H1 (cell line): ENCODE measurements around the gene AIDA. TPM values are rescaled to one million over a fixed set of nuclear protein-coding genes. Genes with fewer than 3 reads are reported as not detected.

Source experiments
- CTCF ChIA-PET: fragments of 300-600 bp; sonication (Branson Sonifier 250); formaldehyde crosslinking; loops from one replicate; lab custom pipeline; 2021; ENCODE audit not compliant: partially characterized antibody; lab: Charles Lee
- POLR2A ChIA-PET: fragments of 300-600 bp; sonication (Branson Sonifier 250); formaldehyde crosslinking; loops from one replicate; lab custom pipeline; 2021; ENCODE audit warnings: inconsistent platforms; ENCODE audit not compliant: partially characterized antibody; lab: Charles Lee
- DNase-seq, 2 experiments: peaks; one replicate each; pipeline versions ENCODE4 v3.0.0 to v3.0.0-alpha.2; 2010 to 2022; ENCODE audit warnings: low spot score in 2 of 2, low read depth in 1 of 2, mixed read lengths in 1 of 2
- FAIRE-seq: peaks from 2 replicates; lab custom pipeline; 2011; peaks lifted over from hg19 to GRCh38; lab: Jason Lieb, UNC
- H2AFZ ChIP-seq: 2 replicates; pipeline ENCODE4 v1.8.1; 2012; ENCODE audit warnings: low read length, inconsistent platforms
- H2AK5ac ChIP-seq: 2 replicates; pipeline ENCODE4 v1.6.1; 2013; ENCODE audit warnings: low read depth, low read length
- H2BK120ac ChIP-seq: replicated peaks from 2 replicates; pipeline ENCODE3; 2013; ENCODE audit warnings: low read depth, low read length, inconsistent platforms
- H2BK12ac ChIP-seq: 2 replicates; pipeline ENCODE4 v1.6.1; 2013; ENCODE audit warnings: low read depth, low read length
- H2BK15ac ChIP-seq: 2 replicates; pipeline ENCODE4 v1.6.1; 2013; ENCODE audit warnings: low read length
- H2BK20ac ChIP-seq: 2 replicates; pipeline ENCODE4 v1.6.1; 2013; ENCODE audit warnings: low read length
- H2BK5ac ChIP-seq: 2 replicates; pipeline ENCODE4 v1.6.1; 2013; ENCODE audit warnings: low read depth, low read length
- H3K14ac ChIP-seq: 2 replicates; pipeline ENCODE4 v1.6.1; 2013; ENCODE audit warnings: inconsistent platforms; ENCODE audit not compliant: insufficient read length
- H3K18ac ChIP-seq: 2 replicates; pipeline ENCODE4 v1.6.1; 2013; ENCODE audit warnings: low read length; ENCODE audit errors: extremely low read depth
- H3K23ac ChIP-seq: 2 replicates; pipeline ENCODE4 v1.6.1; 2013; ENCODE audit warnings: inconsistent platforms; ENCODE audit not compliant: insufficient read length
- H3K23me2 ChIP-seq: 2 replicates; pipeline ENCODE4 v1.6.1; 2013; ENCODE audit warnings: low read depth, low read length
- H3K27ac ChIP-seq: 2 replicates; pipeline ENCODE4 v1.6.1; 2011; ENCODE audit warnings: low read depth, low read length, inconsistent platforms
- H3K27me3 ChIP-seq, 4 experiments: replicated peaks in 1 of 4; 1 replicate in 1 of 4; 2 replicates in 3 of 4; pipeline versions ENCODE4 v1.6.1 to v1.8.1; 2011 to 2013; ENCODE audit warnings: low read length in 3 of 4, mild to moderate bottlenecking in 3 of 4, inconsistent platforms in 2 of 4, mixed read lengths in 2 of 4, moderate library complexity in 1 of 4; ENCODE audit not compliant: control insufficient read depth in 3 of 4, insufficient read depth in 3 of 4; ENCODE audit errors: extremely low read depth in 1 of 4
- H3K36me3 ChIP-seq, 4 experiments: 2 replicates each; pipeline versions ENCODE4 v1.6.1 to v1.8.1; 2011 to 2013; ENCODE audit warnings: mild to moderate bottlenecking in 4 of 4, low read length in 3 of 4, moderate library complexity in 2 of 4, control low read depth in 1 of 4, inconsistent platforms in 1 of 4; ENCODE audit not compliant: insufficient read depth in 4 of 4, control insufficient read depth in 2 of 4
- H3K4ac ChIP-seq: replicated peaks from 2 replicates; pipeline ENCODE3; 2013; ENCODE audit warnings: low read length, low read depth, mixed read lengths, inconsistent platforms; ENCODE audit not compliant: insufficient read length
- H3K4me1 ChIP-seq, 4 experiments: replicated peaks in 1 of 4; 1 replicate in 1 of 4; 2 replicates in 3 of 4; pipeline versions ENCODE4 v1.6.1 to v1.8.1; 2011 to 2013; ENCODE audit warnings: low read length in 3 of 4, inconsistent platforms in 2 of 4, mixed read lengths in 1 of 4; ENCODE audit not compliant: insufficient read depth in 4 of 4, control insufficient read depth in 3 of 4
- H3K4me2 ChIP-seq, 2 experiments: 2 replicates each; pipeline versions ENCODE4 v1.6.1 to v1.8.1; 2011 to 2013; ENCODE audit warnings: low read depth in 2 of 2, low read length in 2 of 2, control low read depth in 1 of 2, inconsistent platforms in 1 of 2, mild to moderate bottlenecking in 1 of 2; ENCODE audit not compliant: insufficient read depth in 1 of 2
- H3K4me3 ChIP-seq, 4 experiments: fragments of 200-600, 300-600 bp in 1 of 4; sonication (generic), shearing (Covaris generic), sonication (Bioruptor Twin) in 1 of 4; 2 replicates each; pipeline versions ENCODE4 v1.5.1 to v1.8.1; 2011 to 2016; ENCODE audit warnings: low read length in 4 of 4, low read depth in 3 of 4, control low read depth in 2 of 4, inconsistent platforms in 2 of 4, mild to moderate bottlenecking in 2 of 4, mixed read lengths in 1 of 4, moderate library complexity in 1 of 4; ENCODE audit not compliant: insufficient read depth in 2 of 4; ENCODE audit errors: extremely low read depth in 1 of 4
- H3K56ac ChIP-seq: replicated peaks from 2 replicates; pipeline ENCODE3; 2013; ENCODE audit warnings: low read depth, mild to moderate bottlenecking, mixed read lengths, low read length, inconsistent platforms; ENCODE audit not compliant: insufficient read length
- H3K79me1 ChIP-seq: 2 replicates; pipeline ENCODE4 v1.6.1; 2013; ENCODE audit warnings: low read depth, low read length, control low read depth
- H3K79me2 ChIP-seq, 2 experiments: 2 replicates each; pipeline versions ENCODE4 v1.6.1 to v1.8.1; 2012 to 2013; ENCODE audit warnings: low read length in 2 of 2, mild to moderate bottlenecking in 2 of 2, inconsistent platforms in 1 of 2; ENCODE audit not compliant: insufficient read depth in 2 of 2, control insufficient read depth in 1 of 2
- H3K9ac ChIP-seq, 4 experiments: replicated peaks in 1 of 4; 1 replicate in 1 of 4; 2 replicates in 3 of 4; pipeline versions ENCODE4 v1.6.1 to v1.8.1; 2011 to 2013; ENCODE audit warnings: low read depth in 3 of 4, low read length in 3 of 4, control low read depth in 2 of 4, mild to moderate bottlenecking in 2 of 4, moderate library complexity in 2 of 4, inconsistent platforms in 1 of 4; ENCODE audit errors: extremely low read depth in 1 of 4
- H3K9me3 ChIP-seq, 2 experiments: 2 replicates each; pipeline versions ENCODE4 v1.6.1 to v1.8.1; 2012 to 2013; ENCODE audit warnings: mild to moderate bottlenecking in 2 of 2, moderate library complexity in 2 of 2, control low read depth in 1 of 2, inconsistent platforms in 1 of 2, low read depth in 1 of 2, low read length in 1 of 2, mixed read lengths in 1 of 2; ENCODE audit not compliant: insufficient read depth in 2 of 2
- H4K20me1 ChIP-seq, 2 experiments: replicated peaks in 1 of 2; 2 replicates each; pipeline versions ENCODE3 to v1.8.1; 2011 to 2013; ENCODE audit warnings: inconsistent platforms in 2 of 2, low read length in 2 of 2, mild to moderate bottlenecking in 1 of 2; ENCODE audit not compliant: insufficient read depth in 2 of 2, control insufficient read depth in 1 of 2
- H4K5ac ChIP-seq: 2 replicates; pipeline ENCODE4 v1.6.1; 2013; ENCODE audit warnings: low read length, low read depth, mixed read lengths, inconsistent platforms; ENCODE audit not compliant: insufficient read length
- H4K8ac ChIP-seq: 2 replicates; pipeline ENCODE4 v1.8.0; 2013; ENCODE audit warnings: mild to moderate bottlenecking, moderate library complexity, low read length, inconsistent platforms; ENCODE audit not compliant: insufficient read depth; ENCODE audit errors: extremely low read depth
- H4K91ac ChIP-seq: replicated peaks from 2 replicates; pipeline ENCODE3; 2013; ENCODE audit warnings: low read length, mixed read lengths, inconsistent platforms; ENCODE audit not compliant: insufficient read length
- ASH2L ChIP-seq: fragments of 200-600, 300-600 bp; sonication (generic); IDR thresholded peaks from one replicate; pipeline ENCODE4 v1.7.1; 2017; ENCODE audit warnings: low read length
- ATF3 ChIP-seq: IDR thresholded peaks from 2 replicates; pipeline ENCODE4 v1.6.1; 2011; ENCODE audit warnings: low read depth, mild to moderate bottlenecking, low read length; ENCODE audit not compliant: insufficient read depth
- CHD1 ChIP-seq: IDR thresholded peaks from 2 replicates; pipeline ENCODE4 v1.6.1; 2012; ENCODE audit warnings: low read depth, low read length, improper control_type of control experiment
- FOSL1 ChIP-seq: IDR thresholded peaks from 2 replicates; pipeline ENCODE4 v1.6.1; 2011; ENCODE audit warnings: mild to moderate bottlenecking, low read depth, low read length, moderate library complexity; ENCODE audit not compliant: insufficient read depth
- HDAC6 ChIP-seq: IDR thresholded peaks from one replicate; pipeline ENCODE4 v1.7.1; 2012; ENCODE audit warnings: low read depth, mild to moderate bottlenecking, inconsistent platforms, low read length, moderate library complexity
- JUN ChIP-seq: IDR thresholded peaks from 2 replicates; pipeline ENCODE4 v1.6.1; 2011; ENCODE audit warnings: low read depth, mild to moderate bottlenecking, improper control_type of control experiment, low read length
- POU5F1 ChIP-seq: IDR thresholded peaks from 2 replicates; pipeline ENCODE4 v1.6.1; 2011; ENCODE audit warnings: low read depth, mild to moderate bottlenecking, low read length, moderate library complexity
- SAP30 ChIP-seq: fragments of 300-600 bp; sonication (generic); IDR thresholded peaks from 2 replicates; pipeline ENCODE4 v1.7.1; 2012; ENCODE audit warnings: low read length, moderate library complexity, mild to moderate bottlenecking, inconsistent platforms; ENCODE audit not compliant: insufficient read depth, insufficient replicate concordance
- SP2 ChIP-seq: IDR thresholded peaks from 2 replicates; pipeline ENCODE4 v1.6.1; 2012; ENCODE audit warnings: mild to moderate bottlenecking, low read length, inconsistent platforms
- YY1 ChIP-seq: IDR thresholded peaks from 2 replicates; pipeline ENCODE4 v1.6.1; 2011; ENCODE audit warnings: low read depth, mild to moderate bottlenecking, low read length
- WGBS, 2 experiments: shearing (Covaris generic) in 1 of 2; methylation state at CpG; one replicate each; pipeline versions ENCODE4 v1.1.6 to v1.1.7; 2013 to 2015; ENCODE audit warnings: low lambda C conversion rate in 2 of 2, mixed read lengths in 2 of 2, inconsistent platforms in 1 of 2, low coverage in 1 of 2, missing lambda C conversion rate in 1 of 2; ENCODE audit not compliant: insufficient replicate concordance in 2 of 2, insufficient coverage in 1 of 2, insufficient read length in 1 of 2; ENCODE audit errors: extremely low coverage in 1 of 2, missing lambda C conversion rate in 1 of 2; 5-methylcytosine and 5-hydroxymethylcytosine counted together
- polyA plus RNA-seq, 7 experiments: library from polyadenylated mRNA; depleted of rRNA in 3 of 7; stranded (reverse) in 5 of 7; unstranded in 2 of 7; fragments of >200 nt in 5 of 7; fragments of 200-250 nt in 2 of 7; gene quantifications; 1 replicate in 5 of 7; 2 replicates in 1 of 7; 4 replicates in 1 of 7; pipeline versions ENCODE4 v1.2.1 to v1.2.3, GENCODE V29; 2011 to 2013; ENCODE audit warnings: missing spikeins in 2 of 7, mixed read lengths in 2 of 7
- total RNA-seq: library from RNA; stranded (reverse); fragmentation: NEBNext Ultra II Directional; extraction: Animal tissue kit (Norgen Biotek cat#: 25700); gene quantifications from 2 replicates; pipeline ENCODE4 v1.2.1, GENCODE V29; 2021
- TF ChIP-seq, protein P1 (sequence below), 3 experiments: IDR thresholded peaks; 1 replicate in 2 of 3; 2 replicates in 1 of 3; pipeline versions ENCODE4 v1.5.1 to v1.6.1; 2011; ENCODE audit warnings: low read length in 3 of 3, mild to moderate bottlenecking in 3 of 3, inconsistent platforms in 2 of 3, low read depth in 1 of 3, moderate library complexity in 1 of 3; ENCODE audit not compliant: insufficient read depth in 1 of 3; ENCODE audit errors: control extremely low read depth in 1 of 3

Gene AIDA
- total and polyA plus RNA-seq, 2 of the 8 experiments (the other 6 are each of a cell fraction or from before 2014, with no cell fraction given): 52.5 to 103 TPM

DNA sequence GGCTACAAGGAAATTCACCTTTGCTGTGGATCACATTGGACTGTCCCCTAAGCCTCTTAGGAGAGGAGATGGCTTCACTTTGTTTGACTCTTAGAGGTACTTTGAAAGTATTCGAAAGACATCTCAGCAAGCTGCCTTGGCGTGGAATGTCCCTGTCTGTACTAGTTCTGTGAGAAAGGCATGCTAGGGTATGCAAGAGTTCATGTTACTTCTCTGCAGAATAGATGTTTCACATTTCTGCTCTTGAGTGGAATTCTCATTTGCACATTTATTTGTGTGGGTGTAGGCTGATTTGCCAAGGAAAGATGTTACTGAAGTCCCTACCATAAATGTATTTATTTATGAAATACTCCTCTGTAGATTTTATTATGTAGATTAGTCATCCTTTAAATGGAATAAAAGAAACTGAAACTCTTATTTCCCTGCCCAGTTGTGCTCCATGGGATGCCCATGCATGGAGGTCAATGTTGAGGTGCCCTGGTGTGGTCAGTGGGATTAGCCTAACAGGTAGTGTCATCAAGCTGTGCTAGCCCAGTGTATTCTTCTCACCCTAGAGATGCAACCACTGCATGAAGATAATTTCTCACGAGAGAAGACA is 80.6 kb downstream of the AIDA start:
- Histone ChIP-seq H4K8ac (no peak overlapping the region), H3K79me2 (no peaks in the 10 kb centered on the region; a peak in 1 of 4 replicates), H3K14ac (no peak overlapping the region), H4K91ac (no peak overlapping the region), H3K4me2 (no peak overlapping the region), H2AFZ (no peak overlapping the region), H3K4me3 (no peak overlapping the region), H3K4ac (no peak overlapping the region), H2BK120ac (no peak overlapping the region), H2AK5ac (no peak overlapping the region), H3K27ac (no peak overlapping the region), H4K20me1 (peaks cover 0 to 2% of the 10 kb centered on the region in 2 experiments), H2BK20ac (no peak overlapping the region), H3K23me2 (no peaks in the 10 kb centered on the region), H2BK12ac (no peak overlapping the region), H3K9ac (no peak overlapping the region), H3K9me3 (no peaks in the 10 kb centered on the region), H3K27me3 (no peaks in the 10 kb centered on the region), H3K56ac (no peak overlapping the region), H3K79me1 (no peaks in the 10 kb centered on the region), H3K36me3 (peaks cover 22 to 59% (median 49%) of the 10 kb centered on the region in 4 experiments), H4K5ac (no peak overlapping the region), H2BK15ac (no peak overlapping the region), H3K18ac (no peak overlapping the region), H3K23ac (no peak overlapping the region), H2BK5ac (no peak overlapping the region), H3K4me1 (no peaks in the 10 kb centered on the region)
- WGBS, 2 experiments: 85% methylated on average over 3 of the region's 3 CpGs; no CpG with 5 or more reads in 1 of the 2 experiments
- CTCF ChIA-PET: interaction anchor here (1.2 kb wide), 1 partner anchor 9 kb away, joined by 3 read pairs; no protein-coding TSS in a partner anchor
- no peak for FAIRE-seq
- POLR2A ChIA-PET: no interaction called here
- no peak for DNase-seq
- TF ChIP-seq ASH2L (no peak), HDAC6 (no peak), YY1 (no peak), SP2 (no peak), ATF3 (no peak), CHD1 (no peak), FOSL1 (no peak), JUN (no peak), POU5F1 (no peak), SAP30 (no peak)
- TF ChIP-seq, protein P1, sequence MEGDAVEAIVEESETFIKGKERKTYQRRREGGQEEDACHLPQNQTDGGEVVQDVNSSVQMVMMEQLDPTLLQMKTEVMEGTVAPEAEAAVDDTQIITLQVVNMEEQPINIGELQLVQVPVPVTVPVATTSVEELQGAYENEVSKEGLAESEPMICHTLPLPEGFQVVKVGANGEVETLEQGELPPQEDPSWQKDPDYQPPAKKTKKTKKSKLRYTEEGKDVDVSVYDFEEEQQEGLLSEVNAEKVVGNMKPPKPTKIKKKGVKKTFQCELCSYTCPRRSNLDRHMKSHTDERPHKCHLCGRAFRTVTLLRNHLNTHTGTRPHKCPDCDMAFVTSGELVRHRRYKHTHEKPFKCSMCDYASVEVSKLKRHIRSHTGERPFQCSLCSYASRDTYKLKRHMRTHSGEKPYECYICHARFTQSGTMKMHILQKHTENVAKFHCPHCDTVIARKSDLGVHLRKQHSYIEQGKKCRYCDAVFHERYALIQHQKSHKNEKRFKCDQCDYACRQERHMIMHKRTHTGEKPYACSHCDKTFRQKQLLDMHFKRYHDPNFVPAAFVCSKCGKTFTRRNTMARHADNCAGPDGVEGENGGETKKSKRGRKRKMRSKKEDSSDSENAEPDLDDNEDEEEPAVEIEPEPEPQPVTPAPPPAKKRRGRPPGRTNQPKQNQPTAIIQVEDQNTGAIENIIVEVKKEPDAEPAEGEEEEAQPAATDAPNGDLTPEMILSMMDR (IDR thresholded peaks at IDR 0.05; ENCODE audit: control extremely low read depth in 1 of 3, insufficient read depth in 1 of 3, low read depth in 1 of 3, low read length in 3 of 3): no peak
